Measurements from ENCODE around the gene SELL.

Gene SELL

GRCh38 chr1:169745015-169745861 is 33.8 kb upstream of the SELL start:
- no peak for TF ChIP-seq TAF1 (IDR thresholded peaks at IDR 0.05; ENCODE audit: borderline replicate concordance, insufficient read depth, low read length)
- no peak for TF ChIP-seq SIN3A (IDR thresholded peaks at IDR 0.05; ENCODE audit: borderline replicate concordance, insufficient read depth, low read length)
- no peak for TF ChIP-seq FOXP2 (optimal IDR thresholded peaks at IDR 0.05; ENCODE audit: borderline replicate concordance, extremely low read depth, extremely low read length, insufficient read depth)
- no peak for TF ChIP-seq POLR2AphosphoS5 (IDR thresholded peaks at IDR 0.05; ENCODE audit: low read depth, low read length)
- TF ChIP-seq REST (IDR thresholded peaks at IDR 0.05; ENCODE audit: insufficient read depth in 1 of 2, low read depth in 2 of 2, low read length in 2 of 2), result no peak

- TF ChIP-seq TAF1 (IDR thresholded peaks at IDR 0.05; ENCODE audit: borderline replicate concordance, insufficient read depth, low read length) (no peak), SIN3A (IDR thresholded peaks at IDR 0.05; ENCODE audit: borderline replicate concordance, insufficient read depth, low read length) (no peak), FOXP2 (optimal IDR thresholded peaks at IDR 0.05; ENCODE audit: borderline replicate concordance, extremely low read depth, extremely low read length, insufficient read depth) (no peak), POLR2AphosphoS5 (IDR thresholded peaks at IDR 0.05; ENCODE audit: low read depth, low read length) (no peak), REST (IDR thresholded peaks at IDR 0.05; ENCODE audit: insufficient read depth in 1 of 2, low read depth in 2 of 2, low read length in 2 of 2) (no peak)
Measured at GRCh38 chr1:169741666-169742394, 30.4 kb upstream of the SELL start.

GRCh38 chr1:169739980-169740379 is 28.6 kb upstream of the SELL start:
- TF ChIP-seq FOXP2 (optimal IDR thresholded peaks at IDR 0.05; ENCODE audit: borderline replicate concordance, extremely low read depth, extremely low read length, insufficient read depth), result no peak
- TF ChIP-seq SIN3A (IDR thresholded peaks at IDR 0.05; ENCODE audit: borderline replicate concordance, insufficient read depth, low read length), result no peak
- no peak for TF ChIP-seq TAF1 (IDR thresholded peaks at IDR 0.05; ENCODE audit: borderline replicate concordance, insufficient read depth, low read length)
- no peak for TF ChIP-seq REST (IDR thresholded peaks at IDR 0.05; ENCODE audit: insufficient read depth in 1 of 2, low read depth in 2 of 2, low read length in 2 of 2)
- no peak for TF ChIP-seq POLR2AphosphoS5 (IDR thresholded peaks at IDR 0.05; ENCODE audit: low read depth, low read length)

- no peak for TF ChIP-seq SIN3A (IDR thresholded peaks at IDR 0.05; ENCODE audit: borderline replicate concordance, insufficient read depth, low read length)
- TF ChIP-seq FOXP2 (optimal IDR thresholded peaks at IDR 0.05; ENCODE audit: borderline replicate concordance, extremely low read depth, extremely low read length, insufficient read depth), result no peak
- no peak for TF ChIP-seq TAF1 (IDR thresholded peaks at IDR 0.05; ENCODE audit: borderline replicate concordance, insufficient read depth, low read length)
- no peak for TF ChIP-seq POLR2AphosphoS5 (IDR thresholded peaks at IDR 0.05; ENCODE audit: low read depth, low read length)
- TF ChIP-seq REST (IDR thresholded peaks at IDR 0.05; ENCODE audit: insufficient read depth in 1 of 2, low read depth in 2 of 2, low read length in 2 of 2), result no peak
Measured at GRCh38 chr1:169733924-169734323, 22.5 kb upstream of the SELL start, which contains the start of gene SELE. SELE (minus strand) TSS chr1:169734079; CDS start chr1:169733612, 467 bp downstream.
